Ramos (cell line): ENCODE measurements around the gene MCFD2.
"Not testable (repeated sequence)": the region's sequence is repeated elsewhere in the genome, so short reads cannot be mapped to it uniquely, and the experiment has no call there.

ENCODE experiments used
- in situ Hi-C: fragments of 300-500 bp; cut with MboI; formaldehyde crosslinking; loops from one replicate; pipeline ENCODE4 v1.14.3; 2022; ENCODE audit warnings: low sequenced_read_pairs; ENCODE audit not compliant: unreplicated experiment

The MCFD2 gene

DNA sequence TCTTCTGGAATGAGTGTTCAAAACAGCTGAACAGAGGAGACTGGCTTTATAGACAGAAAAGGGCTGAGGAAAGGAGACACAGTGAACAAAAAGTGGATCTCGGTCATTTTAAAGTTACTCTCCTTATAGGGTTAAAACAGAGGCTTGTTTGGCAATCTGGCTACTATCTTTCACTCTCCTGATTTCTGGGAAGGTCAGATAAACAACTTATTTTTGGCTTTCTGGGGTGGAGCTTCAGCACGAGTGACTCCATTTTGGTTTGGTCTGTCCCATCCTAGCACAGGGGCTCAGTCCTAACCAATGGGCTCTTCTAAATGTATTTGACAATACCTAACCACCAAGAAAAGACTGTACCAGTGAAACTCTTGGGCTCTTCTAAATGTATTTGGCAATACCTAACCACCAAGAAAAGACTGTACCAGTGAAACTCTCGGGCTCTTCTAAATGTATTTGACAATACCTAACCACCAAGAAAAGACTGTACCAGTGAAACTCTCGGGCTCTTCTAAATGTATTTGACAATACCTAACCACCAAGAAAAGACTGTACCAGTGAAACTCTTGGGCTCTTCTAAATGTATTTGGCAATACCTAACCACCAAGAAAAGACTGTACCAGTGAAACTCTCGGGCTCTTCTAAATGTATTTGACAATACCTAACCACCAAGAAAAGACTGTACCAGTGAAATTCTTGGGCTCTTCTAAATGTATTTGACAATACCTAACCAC, 39.5 kb downstream of the MCFD2 start:
- in situ Hi-C loops: not testable (repeated sequence)

DNA sequence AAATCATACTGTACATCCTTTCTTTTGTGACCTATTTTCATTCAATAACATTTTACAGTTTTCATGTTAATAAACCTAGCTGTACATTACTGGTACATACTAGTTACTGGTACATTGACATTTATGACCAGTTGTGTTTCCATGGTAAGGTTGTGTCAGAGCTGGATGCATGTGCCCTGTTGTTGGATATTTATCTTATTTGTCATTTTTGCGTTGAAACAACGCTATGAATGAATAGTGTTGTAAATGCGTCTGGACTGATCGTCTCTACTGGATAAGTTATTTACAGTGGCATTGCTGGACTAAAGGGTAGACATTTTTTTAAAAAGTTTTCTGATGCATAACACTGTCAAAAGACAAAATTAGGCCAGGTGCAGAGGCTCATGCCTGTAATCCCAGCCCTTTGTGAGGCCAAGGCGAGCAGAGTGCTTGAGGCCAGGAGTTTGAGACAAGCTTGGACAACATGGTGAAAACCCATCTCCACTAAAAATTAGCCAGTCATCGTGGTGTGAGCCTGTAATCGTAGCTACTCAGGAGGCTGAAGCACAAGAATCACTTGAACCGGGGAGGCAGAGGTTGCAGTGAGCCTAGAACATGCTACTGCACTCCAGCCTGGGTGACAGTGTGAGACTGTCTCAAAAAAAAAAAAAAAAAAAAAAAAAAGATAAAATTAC, 40.2 kb downstream of the MCFD2 start:
- in situ Hi-C loops: no loop called here

DNA sequence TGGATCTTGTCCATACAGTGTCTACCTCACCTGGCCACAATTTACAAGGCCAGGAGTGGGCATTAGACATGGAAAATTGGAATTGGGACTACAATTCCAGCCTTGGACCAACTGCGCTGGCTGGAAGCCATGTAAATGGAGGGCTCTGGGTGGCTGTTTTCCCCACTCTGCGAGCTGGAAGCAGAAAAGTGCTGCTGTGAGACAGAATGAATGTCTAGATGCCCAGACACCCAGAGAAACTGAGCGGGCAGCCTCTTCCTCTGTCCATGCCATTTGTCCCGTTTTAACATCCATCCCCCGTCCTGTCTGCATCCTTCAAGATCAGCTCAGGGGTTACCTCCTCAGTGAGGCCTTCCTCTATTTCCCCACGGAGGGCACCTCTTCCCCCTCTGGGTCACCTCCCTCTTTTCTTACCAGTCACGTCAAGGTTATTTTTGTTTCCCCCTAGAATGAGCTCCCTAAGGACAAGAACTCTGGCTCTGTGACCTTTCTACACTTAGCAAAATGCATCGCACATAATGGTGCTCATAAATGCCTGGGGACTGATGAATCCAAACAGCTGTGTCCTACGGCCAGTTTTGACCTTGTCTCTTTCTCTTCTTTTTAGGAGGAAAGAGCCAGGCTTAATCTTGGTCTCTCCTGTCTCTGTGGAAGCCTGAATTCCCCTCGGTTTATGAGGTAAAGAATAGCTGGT, 41.2 kb downstream of the MCFD2 start:
- in situ Hi-C loops: no loop called here

DNA sequence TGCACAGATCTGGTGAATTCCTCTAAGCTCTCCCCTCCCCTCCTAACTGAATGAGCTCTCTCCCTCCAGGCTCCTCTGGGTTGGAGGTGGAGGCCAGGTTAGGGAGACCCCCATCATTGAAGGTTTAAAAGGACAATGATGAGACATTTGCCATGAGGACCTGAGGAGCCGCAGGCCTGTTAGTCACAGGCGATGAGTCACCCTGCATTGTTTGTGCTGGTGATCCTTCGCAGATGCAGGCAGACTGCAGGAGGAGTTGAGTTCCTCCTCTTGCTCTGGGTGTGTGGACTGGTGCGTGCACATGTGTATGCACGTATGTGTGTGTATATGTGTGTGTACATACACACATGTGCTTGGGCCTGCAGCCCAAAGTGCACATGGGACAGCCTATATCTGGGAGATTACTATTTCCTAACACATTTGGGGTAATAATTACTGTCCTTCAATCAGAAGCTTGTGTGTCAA, 42.0 kb downstream of the MCFD2 start:
- in situ Hi-C loops: no loop called here

DNA sequence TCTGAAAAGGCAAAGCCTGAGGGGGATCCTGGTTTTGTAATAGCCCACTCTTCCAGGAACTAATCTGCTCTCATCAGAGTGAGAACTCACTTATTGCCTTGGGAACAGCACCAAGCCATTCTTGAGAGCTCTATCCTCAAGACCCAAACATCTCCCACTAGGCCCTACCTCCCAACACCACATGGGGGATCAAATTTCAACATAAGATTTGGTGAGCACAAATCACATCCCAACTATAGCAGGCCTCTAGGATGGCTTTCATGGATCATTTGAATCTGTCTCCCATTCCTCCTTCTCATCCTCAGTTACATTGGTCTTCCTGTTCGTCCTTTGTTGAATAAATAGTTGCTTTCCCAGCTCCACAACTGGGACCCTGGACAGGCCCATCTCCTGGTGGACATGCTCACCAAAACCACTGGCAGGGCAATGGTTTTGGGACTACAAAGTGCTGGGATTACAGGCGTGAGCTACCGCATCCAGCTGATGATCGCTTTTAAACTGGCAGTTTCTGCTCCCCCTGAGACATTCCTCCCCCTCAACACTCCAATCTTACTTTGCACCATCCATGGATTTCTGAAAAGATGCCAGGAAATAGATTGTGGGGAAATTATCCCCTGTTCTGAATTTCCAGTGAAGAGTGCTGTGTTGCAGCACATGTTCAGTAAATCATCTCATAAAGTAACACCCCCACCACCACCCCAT, 42.6 kb downstream of the MCFD2 start:
- in situ Hi-C loops: no loop called here

DNA sequence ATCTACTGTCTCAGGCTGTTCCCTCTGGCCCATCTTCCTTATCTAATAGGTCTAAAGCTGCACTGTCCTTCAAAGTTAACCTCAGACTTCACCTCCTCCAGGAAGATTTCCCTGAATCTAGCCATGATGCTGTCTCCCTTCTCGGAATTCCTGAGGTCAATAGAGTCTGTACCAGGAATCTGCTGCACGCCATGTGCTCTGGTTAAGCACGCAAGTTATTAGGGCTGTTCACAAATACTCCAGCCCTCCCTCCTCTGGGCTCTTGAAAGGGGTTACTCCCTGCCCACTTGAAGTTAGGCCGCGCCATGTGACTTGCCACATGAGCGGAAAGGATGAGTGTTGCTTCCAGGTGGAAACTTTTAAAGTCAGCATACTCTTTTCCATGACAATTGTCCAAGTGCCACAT, 43.6 kb downstream of the MCFD2 start:
- in situ Hi-C loops: no loop called here

DNA sequence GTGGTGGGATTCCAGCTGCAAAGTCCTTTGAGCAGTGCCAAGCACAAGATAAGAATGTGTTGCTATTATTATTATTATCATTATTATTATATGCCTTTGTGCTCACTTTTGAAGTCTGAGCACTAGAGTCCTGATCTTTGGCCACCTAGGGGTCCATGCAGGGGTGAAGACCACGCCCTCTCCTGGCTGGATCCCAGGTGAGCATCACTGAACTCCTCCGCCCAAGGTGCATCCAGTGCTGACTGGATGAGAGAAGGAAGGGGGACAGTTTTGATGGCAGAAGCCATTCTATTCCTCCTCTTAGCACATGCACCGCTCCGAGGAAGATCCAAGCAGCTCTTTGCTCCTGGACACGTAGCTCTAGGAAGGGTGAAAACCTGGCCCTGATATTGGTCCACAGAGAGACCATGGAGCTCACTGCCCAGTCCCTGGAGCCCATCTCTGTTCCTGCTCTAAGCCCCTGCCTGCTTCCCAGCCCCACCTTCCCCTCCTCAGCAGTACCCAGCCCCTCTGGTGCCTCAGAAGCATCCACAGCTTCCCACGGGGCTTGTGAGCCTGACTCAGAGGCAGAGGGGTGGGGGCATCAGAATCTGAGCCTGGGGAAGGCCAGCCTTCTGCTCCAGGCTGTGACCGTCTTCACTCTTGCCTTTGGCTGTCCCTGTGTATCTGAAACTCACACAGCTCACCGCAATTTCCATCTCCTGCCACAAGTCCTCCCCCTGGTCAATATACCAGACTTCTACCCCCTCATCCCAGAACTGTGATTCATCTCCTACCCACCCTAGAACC, 45.4 kb downstream of the MCFD2 start:
- in situ Hi-C loops: no loop called here

DNA sequence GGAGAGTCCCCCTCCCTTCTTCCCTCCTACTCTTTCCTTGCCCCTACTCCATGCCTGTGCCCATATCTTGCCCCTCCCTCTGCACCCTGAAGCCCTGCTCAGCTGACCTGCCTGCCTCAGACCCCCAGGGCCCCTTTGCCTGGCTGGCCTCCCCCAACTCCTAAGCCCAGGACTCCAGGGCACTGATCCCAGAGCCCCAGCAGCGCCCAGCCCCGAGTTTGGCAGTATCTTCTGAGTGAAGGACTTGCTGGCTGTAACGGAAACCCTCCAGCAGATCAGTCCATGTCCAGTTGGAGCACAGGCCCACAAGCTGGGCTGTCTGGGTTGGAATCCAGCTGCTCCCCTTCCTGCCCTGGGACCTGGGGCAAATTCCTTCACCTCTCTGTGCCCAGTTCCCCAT, 46.0 kb downstream of the MCFD2 start:
- in situ Hi-C loops: no loop called here

DNA sequence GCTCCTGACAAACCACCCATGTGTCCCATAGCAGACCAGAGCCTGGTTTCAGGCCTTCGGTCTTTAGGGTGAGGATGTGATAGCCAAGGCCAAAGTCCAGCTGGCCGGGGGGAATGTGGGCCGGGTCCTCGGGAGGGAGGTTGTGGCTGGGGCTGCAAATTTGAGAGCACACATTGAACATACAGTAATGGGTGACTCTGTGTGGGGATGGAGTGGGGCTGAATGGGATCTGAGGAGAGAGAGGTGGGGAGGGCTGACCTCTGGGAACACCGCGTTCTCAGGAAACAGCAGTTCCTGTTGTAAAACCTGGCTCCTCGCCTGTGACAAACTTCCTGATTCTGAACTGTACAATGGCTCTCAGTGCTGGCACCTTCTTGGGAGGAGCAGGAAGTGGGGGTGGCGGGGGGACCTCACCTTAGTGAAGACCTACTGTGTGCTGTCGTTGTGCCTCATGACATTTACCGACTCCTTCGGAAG, 48.8 kb downstream of the MCFD2 start:
- in situ Hi-C loops: no loop called here

DNA sequence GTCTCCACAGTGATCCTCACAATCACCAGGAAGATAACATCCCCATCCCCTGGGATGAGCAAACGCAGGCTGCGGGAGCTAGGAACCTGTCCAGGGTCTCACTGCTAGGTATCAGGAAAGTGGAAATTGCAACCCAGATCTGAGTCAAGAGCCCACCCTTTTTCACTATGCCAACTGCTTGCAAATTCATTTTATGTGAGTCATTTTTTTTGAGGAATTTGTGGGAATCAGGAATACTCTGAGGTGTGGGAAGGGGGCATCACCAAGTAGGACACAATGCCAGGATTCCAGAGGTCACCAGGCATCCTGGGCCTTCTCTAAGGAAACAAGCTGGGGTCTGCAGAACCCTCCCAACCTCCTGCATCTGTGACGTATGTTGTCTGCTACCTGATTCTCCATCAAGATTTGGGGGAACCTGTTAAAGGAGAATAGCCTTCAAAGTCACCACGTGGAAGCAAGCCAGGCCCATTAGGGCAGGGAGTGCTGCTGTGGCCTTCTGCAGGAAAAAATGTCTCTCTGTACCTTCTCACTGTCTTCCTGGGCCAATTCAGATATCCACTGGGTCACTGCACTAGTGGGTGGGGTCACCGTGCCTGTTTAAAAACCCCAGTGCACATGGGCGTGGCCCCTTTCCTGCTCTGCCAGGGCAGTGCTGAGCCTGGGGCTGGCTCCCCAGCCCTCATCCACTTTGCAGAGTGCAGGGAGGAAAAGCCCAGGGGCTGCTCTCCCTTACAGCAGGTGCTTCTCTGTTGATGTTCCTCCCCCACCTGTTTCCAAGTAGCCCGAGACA, 50.2 kb downstream of the MCFD2 start:
- in situ Hi-C loops: no loop called here

DNA sequence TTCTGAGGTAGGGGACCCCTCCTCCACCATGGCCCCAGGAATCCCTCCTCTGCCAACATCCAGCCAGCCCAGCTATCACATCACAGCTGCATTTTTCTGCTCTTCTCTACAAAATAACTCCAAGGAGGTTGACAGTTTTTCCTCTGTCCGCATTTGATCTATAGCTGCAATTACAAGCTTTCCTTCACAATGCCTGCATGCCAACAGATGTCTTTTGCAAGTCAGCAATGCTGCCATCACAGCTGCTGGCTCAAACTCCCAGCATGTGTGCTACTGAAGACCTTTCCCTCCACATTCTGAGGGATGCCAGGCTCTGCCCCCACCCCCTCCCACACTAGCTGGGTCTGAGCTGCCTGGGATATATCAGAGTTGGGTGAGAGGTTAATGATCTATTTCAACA, 51.7 kb downstream of the MCFD2 start:
- in situ Hi-C loops: no loop called here

DNA sequence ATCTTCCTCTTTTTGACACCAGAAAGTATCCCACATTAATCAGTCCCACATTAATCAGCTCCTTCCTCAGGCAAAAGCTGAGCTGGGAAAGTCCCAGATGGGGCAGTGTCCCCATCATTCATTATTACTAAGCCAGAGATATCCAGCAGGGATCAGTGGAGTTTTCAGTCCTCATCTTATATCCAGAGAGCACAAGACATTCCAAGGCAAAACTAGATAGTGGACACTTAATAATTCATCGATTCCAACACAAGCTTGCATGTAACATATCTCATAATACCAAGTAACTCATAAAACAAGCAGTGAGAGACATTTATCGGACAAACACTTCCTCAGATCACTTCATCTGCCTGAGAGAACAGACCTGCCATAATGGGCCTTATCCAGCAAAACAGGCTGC, 53.1 kb downstream of the MCFD2 start:
- in situ Hi-C loops: no loop called here

DNA sequence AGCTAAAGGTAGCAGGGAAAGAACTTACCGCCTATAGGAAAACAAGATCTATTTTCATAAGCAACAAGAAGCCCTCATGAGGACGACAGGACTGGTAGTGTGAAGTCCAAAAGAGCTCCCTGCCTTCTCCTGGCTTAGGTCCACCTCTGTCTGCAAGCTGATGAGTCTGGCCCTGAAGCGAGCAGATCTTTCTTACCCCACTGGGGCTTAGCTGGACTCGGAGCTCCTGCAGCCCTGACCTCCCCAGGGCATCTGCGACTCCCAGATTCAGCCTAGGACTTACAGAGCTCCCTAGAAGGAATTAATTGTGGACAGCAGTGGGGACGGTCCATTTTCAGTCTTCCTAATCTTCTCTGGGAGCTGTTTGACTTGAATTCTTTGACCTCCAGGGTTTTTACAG, 53.7 kb downstream of the MCFD2 start:
- in situ Hi-C loops: no loop called here

DNA sequence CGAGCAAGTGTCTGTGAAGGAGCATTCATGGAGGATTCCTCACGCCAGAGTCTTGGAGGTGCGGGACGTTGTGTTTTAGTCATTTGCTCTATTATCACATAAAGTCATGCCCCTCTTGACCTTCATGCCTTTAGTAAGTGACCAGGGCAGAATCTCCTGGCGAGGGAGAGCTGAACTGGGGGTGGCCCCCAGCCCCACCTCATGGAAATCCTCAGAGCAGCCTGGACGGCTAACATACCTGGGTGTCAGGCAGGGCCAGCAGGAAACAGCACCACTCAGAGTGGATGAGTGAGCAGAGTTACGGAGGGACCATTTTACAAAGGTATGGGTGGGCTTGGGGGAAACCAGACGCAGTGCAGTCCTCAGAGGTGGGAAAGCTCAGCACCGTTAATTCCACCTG, 56.1 kb downstream of the MCFD2 start:
- in situ Hi-C loops: no loop called here

DNA sequence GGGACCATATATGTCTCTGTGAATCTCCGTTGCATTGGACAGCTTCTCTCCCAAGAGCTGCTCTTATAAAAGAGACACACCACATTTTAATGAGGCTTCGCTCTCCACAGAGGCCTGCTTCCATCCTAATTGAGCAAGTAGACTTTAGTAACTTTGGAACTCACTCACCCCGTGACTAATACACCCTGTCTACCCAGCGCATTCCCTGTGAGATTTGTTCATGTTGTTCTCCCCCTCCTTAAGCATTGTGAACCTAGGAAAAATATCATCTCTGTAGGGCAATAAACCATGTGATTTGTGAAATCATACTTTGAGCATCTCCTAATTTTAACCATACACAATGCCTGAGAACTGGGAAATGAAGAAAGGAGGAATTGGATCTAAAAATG, 56.9 kb downstream of the MCFD2 start:
- in situ Hi-C loops: no loop called here

DNA sequence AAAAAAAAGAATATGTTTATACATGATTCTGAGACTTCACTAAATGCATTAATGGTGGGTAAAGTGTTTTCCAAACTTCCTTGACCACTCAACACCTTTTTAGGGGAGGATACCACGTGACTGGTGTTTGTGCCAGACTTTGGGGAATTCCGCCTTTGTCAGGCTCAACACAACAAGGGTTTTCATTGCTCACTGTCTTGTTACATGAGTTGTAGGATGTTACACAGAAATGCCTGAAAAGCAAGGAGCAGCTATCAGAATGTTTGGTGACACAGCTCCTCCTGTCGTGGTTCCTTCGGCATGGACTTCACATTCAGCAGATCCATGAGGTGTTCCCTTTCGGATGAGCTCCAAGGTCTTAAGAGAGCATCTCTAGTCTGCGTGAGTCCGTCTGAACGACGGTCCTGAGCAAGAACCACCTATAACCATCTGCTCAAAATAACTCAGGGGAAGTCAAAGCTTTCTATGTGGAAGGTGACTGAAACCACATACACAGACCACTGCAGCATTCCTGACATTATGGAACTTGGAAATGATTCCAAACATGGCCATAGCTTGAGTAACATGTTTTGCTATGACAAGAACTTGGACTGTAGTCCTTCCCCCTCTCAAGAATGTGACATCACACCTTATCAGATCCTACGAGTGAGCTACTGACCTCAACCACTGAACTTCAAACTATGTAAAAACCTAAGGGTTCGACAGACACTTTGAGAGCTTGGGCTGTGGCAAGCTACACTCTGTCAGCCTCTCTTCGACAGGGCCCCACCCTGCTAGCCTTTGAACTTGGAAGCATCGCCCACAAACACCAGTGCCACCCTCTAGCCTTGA, 57.5 kb downstream of the MCFD2 start:
- in situ Hi-C loops: no loop called here

DNA sequence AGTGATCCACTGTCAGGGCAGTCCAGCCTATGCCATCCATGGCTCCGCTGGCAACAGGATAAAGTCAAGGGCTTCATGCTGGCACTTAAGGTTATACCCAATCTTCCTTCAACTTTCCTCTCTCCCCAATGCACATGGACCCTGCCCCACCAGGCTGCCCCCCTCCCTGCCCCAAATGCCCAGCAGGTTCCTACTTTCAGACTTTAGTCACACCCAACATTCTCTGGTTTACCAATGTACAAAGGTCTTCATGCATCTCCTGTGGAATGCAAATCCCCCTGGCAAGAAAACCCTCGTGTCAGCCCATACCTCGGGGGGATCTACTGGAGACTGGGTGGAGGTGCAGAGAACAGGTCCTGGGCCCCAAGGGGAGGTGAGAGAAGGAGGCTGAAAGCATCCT, 59.3 kb downstream of the MCFD2 start:
- in situ Hi-C loops: no loop called here

DNA sequence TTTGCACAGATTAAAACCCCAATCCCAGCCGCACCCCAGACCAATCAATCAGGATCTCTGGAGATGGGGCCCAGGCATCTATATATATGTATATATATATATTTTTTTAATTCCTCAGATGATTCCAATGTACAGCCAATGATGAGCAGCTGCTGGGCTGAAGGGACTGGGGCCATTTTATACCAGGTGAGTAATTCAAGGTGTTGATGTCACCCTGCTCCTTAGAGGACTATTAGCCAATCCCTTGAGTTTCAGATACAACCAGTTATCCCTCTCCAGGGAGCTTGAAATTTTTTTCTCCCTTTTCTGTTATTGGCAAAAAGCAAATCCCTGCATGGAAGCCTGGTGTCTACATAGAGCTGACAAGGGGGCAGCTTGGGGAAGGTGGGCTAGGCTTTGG, 59.8 kb downstream of the MCFD2 start:
- in situ Hi-C loops: no loop called here
